ENCODE data around the gene CARHSP1.
"Not testable (repeated sequence)": the region's sequence is repeated elsewhere in the genome, so short reads cannot be mapped to it uniquely, and the experiment has no call there.

Gene CARHSP1

DNA sequence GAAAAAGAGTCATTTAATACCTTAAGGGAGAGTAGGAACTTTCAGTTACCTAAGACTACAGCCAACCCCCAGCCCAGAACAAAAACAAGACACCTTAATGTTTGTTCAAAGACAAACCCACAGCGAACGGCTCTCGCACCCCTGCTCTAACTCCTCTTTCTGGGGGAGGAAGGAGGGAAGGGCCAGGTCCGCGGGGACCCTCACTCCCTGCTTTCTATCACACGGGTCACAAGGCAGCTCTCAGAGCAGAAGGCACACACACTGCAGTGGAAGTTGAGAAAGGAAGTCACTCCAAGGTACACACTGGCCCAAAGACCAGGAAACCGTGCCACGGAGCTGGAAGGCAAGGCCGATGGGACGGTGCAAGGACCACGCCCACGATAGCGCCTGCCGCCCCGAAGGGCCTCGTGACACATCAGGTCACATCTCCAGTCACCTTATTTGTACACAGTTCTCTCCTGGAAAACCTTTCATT is 23.3 kb upstream of the CARHSP1 start:
- no peak for DNase-seq

DNA sequence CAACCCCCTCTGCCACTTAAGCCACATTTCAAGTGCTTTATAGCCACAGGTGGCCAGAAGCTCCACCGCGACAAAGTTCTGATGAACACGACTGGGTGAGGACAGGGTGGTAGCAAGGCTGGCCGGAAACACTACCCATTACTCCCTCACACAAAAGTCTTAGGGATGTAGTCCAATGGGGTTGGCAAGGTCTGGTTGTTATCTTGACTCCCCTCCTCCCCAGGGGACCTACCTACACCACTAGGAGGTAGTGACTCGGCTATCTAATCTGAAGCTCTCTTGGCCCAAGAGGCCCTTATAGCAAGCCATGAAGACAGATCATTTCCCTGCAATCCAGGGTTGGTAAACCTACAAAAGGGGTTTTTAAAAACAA is 21.7 kb upstream of the CARHSP1 start:
- DNase-seq: no peak

DNA sequence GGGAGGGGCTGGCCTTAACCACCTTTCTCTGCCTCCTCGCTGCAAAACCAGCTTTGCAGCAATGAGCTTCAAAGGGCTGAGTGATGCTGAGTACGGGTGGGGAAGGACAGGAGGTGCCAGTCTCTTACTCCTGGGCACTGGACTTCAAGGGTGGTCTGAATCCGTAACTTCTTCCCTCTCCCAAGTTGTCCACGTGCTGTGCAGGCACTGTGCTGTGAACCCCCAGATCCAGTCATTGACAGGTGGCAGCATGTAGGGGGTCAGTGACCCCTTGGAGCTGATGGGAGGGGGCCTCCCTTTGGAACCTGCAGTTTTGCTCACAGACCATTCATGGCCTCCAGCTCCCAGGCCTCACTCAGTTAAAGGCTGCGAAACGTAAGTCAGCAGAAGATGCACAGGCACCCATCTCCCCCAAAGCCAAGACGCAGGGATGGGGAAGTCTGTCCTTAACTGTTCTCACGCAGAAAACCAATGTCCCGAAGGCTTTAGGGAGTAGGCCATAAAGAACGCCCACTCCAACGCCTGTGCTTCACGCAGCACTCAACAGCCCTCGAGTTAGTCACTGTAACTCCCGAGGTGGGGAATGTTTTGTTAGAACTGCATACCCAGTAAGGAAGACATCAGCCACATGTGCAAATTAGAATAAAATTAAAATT is 21.2 kb upstream of the CARHSP1 start:
- DNase-seq: no peak

DNA sequence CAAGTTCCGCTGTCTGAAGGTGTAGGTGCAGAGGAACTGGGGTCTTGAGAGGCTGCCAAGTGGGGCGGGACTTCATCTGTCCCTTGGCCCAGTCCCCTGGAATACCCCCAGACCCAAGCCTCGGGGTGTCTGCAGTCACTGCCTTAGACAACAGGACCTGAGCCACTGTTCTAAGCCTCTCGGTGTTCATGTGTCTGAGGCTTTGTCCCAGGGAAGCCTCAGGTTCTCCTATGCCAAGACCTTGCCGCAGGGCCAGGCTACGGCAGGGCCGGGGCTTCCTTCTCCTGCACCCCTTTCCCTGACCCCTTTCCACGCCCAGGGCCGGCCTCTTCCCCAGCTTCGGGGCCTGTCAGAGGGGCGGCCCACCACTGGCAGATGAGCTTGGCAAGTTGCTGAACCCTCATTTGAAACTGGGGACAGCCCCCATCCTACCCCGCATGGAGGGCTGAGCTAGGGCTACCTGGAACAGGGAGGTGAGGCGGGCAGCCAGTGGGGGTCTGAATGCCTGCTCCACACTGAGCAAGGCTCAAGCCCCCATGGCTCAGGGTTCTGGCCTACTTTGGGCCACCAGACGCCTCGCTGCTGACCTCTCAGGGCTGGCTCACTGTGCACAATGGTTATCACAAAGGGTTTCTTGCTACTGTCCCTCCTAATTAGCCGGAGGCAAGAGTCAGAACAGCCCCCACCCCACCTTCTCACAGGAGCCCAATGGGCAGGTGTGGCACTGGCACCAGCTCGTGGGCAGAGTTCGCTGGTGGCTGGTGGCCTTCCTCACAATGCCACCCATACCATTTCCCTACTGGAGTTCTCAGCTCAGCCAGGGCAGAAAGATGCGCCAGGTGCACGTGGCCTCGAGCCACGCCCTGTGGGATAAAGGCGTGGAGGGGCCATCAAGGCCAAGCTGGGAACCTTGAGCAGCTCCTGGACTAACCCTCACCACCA is 20.4 kb upstream of the CARHSP1 start:
- no peak for DNase-seq

DNA sequence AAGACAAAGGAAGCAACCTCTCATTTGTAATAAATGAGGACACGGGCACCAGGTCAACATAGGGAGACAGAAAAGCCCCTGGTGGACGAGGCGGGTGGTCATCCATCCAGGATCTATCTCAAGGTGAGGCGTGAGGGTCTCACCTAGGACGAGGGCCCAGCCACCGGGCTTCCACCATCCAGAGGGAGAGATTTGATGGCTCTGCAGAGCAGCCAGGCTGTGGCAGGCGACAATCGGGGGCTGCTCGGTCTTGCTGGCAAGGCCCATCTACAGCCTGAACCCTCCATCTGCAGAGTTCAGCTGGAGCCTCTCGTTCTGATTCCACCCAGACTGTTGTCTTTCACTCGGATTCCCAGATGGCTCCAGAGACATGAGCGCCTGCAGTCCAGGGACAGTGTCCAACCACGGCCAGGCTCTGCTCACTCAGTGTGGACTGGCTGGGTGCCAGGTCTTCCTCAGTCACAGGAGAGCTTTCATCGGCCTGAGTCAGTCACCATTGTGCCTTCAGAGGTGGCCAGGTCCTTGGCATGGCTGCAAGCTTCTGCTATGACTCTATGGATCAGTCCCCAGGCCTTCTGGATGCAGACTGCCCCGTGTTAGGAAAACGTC is 19.2 kb upstream of the CARHSP1 start:
- peak; percentile 29 for DNase-seq

DNA sequence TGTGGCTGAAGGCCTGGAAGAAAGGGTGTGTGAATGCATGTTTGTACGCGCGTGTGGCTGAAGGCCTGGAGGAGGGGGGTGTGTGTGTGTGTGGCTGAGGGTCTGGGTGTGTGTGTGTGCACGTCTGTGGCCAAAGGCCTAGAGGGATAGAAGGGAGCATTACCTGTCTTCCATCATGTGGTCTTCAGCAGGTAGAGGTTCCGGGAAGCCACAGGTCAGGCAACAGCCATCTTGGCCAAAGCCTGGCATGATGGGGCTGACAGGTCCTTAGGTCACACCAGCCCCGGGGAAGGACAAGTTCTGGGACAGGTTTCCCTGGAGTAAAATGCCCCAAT is 18.6 kb upstream of the CARHSP1 start:
- no peak for DNase-seq

DNA sequence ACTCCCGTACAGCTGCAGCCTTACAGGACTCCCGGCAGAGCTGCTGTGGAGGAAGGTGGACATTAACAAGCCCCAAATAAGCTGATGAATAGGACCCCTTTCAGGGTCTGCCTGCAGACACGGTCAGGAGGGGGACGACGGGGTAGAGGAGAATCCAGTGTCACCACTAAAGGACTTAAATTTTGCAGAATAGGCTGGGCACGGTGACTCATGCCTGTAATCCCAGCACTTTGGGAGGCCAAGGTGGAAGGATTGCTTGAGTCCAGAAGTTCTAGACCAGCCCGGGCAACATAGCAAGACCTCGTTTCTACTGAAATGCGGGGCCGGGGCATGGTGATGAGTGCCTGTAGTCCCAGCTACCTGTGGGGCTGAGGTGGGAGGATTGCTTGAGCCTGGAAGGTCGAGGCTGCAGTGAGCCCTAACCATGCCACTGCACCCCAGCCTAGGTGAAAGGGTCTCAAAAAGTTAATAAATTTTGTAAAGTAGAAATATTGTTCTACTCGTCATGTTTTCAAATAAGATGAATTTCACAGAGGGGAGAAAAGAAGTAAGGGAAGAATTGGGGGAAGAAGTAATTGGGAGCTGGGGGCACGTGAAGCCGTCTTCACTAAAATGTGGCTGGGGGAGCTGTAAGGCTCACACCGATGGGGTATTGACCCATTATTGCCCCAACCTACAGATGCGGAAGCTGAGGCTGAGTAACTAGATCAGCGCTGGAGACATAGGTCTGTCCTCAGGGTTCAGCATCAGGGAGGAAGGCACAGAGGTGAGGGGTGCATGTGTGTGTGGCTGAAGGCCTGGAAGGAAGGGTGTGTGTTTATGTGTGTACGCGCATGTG is 18.0 kb upstream of the CARHSP1 start:
- DNase-seq: no peak

DNA sequence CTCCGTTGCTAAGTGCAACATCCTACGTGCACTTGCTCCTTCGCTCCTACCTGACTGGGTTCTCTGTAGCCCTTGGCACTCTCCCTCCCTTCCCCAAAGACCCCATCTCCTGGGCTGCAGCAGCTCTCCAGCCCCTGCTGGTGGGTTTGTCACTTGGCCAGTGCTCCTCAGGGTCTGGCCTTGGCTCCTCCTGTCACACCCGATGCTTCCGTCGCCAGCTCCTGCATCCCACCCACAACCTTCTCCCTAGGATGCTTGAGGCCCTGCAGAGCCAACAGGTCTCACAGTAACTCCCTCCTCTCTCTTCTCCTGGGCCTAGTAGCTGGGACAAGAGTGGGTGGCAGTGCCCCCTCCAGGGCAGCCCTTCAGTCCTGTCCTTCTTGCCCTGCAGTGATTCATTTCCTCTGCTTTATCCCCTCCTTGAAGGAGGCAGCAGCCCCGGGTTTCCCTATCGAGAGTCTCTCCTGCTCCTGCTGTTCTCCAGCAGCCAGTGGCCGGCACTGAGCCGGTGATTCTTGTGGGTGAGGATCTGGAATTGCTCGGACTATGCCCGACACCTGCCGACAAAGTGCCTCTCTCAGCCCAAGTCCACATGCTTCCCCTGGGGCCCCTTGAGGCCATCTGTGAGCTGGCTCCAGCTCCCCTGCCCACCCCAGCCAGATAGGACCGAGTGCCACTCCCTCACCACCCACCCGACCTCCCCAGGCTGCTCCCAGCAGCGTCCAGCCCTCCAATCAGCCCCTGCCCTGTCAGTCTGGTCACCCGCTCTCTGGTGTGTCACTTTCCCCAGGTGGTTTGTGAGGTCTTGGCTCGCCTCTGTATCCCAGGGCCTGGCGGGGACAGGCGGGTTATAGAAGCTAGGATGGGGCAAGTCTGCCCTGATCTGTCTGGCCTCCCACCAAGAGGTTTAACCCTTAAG is 17.1 kb upstream of the CARHSP1 start:
- DNase-seq: no peak

DNA sequence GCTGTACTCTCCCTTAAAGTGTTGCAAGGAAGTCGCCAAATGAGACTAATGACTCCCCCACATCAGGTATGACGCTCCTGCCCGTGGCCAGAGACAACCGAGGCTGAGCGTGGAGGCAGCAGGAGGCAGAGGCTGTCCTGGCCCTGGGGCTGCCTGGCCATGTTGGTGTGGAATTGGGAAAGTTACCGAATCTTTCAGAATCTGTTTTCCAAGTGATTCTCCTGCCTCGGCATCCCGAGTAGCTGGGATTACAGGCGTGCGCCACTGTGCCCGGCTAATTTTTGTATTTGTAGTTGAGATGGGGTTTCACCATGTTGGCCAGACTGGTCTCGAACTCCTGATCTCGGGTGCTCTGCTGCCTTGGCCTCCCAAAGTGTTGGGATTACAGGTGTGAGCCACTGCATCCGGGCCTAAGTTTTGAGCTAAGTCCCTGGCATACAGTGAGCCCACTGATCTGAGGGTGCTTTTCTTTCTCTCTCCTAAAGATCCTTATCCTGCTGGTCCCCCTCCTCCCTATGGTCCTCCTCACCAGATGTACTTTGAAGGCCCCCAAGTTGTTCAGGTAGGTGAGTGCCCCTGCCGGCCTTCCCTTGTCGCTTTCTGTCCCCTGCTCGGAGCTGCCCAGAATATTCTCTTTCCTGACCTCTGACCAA is 14.0 kb upstream of the CARHSP1 start:
- no peak for DNase-seq

DNA sequence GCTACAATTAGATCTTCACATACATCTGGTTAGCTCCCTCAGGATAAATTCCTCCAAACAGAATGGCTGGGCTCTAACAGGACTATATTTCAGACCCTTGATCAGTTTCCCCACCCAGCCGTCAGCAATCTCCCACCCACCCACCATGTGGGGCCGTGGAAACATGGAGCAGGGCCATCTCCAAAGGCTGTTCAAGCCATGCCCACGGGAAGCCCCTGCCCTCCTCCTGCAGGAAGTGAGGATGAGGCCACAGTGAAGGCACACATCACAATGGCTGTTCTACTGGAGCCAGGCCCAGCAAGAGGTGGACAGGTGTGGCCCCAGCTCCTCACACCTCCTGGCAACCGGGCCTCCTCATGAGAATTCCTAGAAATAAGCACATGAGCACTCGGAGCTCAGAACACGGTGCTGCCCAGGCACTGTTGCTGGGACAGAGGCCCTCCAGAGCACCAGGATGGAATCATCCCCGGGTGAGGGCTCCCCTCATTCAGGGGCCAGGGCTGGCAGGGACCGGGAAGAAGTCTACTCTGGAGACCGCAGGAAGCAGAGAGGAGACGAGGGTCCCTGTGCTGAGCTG is 13.3 kb upstream of the CARHSP1 start, which contains the start of gene LITAFD:
Gene LITAFD (plus strand): TSS at position 311 of the 577 bp plus-strand sequence. CDS start 2,005 bp downstream, outside the sequence.
- no peak for DNase-seq

DNA sequence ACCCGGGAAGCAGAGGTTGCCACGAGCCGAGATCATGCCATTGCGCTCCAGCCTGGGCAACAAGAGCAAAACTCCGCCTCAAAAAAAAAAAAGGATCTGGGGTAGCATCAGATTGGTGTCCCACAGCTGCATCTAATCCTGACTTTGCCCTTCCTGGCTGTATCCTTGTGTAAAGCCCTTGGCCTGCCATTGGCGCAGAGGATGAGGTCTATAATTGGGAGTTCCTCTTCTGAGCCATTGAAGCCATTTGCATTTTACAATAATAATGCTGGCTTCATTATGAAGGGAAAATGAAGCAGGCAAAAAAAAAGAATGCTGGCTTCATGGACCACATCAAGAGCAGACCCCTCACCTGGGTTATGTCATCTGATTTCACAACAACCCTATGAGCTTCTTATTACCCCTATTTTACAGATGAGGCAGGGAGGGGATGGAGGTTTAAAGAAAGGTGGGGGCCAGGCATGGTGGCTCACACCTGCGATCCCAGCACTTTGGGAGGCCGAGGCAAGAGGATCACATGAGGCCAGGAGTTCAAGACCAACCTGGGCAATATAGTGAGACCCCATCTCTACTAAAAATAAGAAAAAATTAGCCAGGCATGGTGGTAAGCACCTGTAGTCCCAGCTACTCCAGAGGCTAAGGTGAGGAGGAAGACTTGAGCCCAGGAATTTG is 12.2 kb upstream of the CARHSP1 start:
- DNase-seq: no peak

DNA sequence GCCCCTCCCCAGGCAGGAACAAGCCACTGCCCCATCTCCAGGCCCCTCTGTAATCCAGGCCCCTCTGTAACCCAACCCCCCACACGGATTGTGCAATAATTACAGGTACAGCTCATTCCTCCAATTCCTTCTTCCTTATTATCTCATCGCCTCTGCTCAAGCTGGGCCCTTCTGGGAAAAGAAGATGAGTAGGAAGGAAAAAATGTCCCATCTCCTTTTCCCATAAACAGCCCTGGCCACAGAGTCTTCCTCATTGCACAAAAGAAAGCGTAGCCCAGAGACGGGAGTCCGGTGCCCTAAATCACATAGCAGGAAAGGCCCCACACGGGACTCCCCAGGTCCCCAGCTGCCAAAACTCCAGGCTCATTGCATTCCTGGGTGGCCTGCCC is 9.7 kb upstream of the CARHSP1 start:
- no peak for DNase-seq

DNA sequence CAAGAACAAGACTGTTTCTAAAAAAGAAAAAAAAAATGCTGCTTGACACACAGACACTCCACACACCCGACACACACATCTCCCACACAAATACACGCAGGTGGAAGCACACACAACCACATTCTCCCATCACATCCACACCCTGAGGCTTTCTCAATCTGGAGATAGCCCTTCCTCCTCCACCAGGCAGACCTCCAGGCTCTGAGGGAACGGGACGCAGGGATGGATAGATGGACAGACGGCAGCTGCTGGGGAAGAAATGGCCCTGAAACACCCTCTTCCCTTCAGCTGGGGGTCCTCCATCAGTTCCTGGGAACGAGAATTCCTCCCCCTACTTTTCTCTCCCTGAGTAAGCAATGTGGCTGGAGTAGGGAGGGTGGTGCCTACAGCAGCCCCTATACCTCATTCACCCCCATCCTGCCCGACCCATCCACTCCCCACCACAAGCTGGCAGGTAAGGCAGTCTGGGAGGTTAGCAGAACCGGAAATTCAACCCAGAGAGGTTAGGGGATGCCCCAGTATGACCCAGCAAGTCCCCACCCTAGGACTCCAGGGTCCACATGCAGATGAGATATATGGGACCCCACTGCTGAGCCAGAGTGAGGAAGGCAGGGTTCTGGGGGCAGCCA is 9.2 kb upstream of the CARHSP1 start:
- no peak for DNase-seq

DNA sequence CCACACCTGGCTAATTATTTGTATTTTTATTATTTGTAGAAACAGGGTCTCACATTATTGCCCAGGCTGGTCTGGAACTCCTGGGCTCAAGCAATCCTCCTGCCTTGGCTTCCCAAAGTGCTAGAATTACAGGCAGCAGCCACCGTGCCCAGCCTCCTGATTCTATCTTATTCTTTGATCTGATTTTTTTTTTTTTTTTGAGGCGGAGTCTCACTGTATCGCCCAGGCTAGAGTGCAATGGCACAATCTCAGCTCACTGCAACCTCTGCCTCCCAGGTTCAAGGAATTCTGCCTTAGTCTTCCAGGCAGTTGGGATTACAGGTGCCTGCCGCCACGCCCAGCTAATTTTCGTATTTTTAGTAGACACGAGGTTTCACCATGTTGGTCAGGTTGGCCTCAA is 6.5 kb upstream of the CARHSP1 start:
- not testable (repeated sequence) for DNase-seq

DNA sequence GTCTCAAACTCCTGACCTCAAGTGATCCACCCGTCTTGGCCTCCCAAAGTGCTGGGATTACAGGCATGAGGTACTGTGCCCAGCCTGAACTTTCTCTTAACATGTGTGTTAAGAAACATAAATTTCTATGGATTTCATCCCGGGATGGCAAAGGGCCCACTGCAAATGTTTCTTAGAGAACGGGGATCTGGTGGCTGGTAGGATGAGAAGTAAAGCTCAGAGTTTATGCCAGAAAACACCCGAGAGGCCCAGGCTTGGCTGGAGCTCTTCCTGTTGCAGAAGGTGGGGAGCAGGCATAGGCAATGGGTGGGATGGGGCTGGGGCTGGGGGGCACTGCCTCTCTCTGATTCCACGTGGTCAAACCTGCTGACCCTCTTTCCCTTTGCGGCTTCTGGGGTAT is 5.6 kb upstream of the CARHSP1 start:
- no peak for DNase-seq

DNA sequence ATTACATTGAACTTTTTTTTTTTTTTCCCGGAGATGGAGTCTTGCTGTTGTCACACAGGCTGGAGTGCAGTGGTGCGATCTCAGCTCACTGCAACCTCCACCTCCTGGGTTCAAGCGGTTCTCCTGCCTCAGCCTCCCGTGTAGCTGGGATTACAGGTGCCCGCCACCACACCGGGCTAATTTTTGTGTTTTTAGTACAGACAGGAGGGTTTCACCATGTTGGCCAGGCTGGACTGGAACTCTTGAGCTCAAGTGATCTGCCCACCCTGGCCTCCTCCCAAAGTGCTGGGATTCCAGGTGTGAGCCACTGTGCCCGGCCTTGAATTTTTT is 5.0 kb upstream of the CARHSP1 start:
- not testable (repeated sequence) for DNase-seq

DNA sequence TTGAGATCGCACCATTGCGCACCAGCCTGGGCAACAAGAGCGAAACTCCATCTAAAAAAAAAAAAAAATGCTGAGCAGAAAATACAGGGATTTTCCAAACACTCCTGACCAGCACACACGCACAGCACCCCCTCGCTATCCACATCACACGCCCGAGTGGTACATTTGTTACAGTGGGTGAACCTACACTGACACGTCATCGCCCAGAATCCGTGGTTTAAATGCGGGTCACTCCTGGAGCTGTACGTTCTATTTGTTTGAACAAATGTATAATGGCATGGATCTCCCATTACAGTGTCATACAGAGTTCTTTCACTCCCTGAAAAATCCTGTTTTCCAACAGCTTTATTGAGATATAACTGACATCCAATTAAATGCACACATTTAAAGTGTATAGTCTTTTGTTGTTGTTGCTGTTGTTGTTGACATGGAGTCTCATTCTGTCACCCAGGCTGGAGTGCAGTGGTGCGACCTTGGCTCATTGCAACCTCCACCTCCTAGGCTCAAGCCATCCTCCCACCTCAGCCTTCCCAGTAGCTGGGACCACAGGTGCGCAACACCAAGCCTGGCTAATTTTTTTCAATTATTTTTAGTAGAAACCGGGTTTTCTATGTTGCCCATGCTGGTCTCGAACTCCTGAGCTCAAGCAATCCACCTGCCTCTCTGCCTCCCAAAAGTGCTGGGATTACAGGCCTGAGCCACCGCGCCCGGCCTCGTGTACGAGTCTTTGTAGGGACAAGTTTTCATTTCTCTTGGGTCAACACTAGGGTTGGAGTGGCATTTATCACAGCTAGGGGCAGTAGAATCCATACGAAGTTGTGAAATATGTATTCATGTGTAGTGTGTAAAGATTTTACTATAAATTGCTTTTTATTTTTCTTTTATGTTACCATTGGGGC is 4.4 kb upstream of the CARHSP1 start:
- no peak for DNase-seq

DNA sequence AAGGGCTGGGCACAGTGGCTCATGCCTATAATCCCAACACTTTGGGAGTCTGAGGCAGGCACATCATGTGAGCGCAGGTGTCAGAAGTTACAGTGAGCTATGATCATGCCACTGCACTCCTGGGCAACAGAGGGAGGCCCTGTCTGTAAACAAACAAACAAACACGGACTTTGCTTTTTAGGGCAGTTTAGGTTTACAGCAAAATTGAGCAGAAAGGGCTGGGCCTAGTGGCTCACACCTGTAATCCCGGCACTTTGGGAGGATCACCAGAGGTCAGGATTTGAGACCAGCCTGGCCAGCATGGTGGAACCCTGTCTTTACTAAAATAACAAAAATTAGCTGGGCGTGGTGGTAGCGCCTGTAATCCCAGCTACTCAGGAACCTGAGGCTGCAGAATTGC is 3.3 kb upstream of the CARHSP1 start:
- no peak for DNase-seq

DNA sequence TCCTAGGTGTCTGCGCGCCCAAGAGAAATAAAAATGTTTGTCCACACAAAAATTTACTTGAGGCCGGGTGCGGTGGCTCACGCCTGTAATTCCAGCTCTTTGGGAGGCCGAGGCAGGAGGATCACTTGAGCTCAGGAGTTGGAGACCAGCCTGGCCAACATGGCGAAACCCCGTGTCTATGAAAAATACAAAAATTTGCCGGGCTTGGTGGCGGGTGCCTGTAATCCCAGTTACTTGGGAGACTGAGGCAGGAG is 1.1 kb upstream of the CARHSP1 start:
- not testable (repeated sequence) for DNase-seq
